K562 (cell line): ENCODE data around the gene HMG20B. TPM values are rescaled to one million over a fixed set of nuclear protein-coding genes. Genes with fewer than 3 reads are reported as not detected.

Experiments
- ATAC-seq: fragments of 200-7000 bp; cut with Tn5 transposase; 3 replicates; pipeline ENCODE4 v1.9.1; 2020; ENCODE audit warnings: moderate library complexity
- BruUV-seq: library from RNA; stranded (reverse); fragments of 400-500 nt; replicated peaks from 2 replicates; lab custom pipeline; 2021; lab: Mats Ljungman, UMichigan
- CTCF ChIA-PET: fragments of 300-600 bp; formaldehyde crosslinking; extraction: SDS; loops from one replicate; lab custom pipeline; 2021; ENCODE audit warnings: low intra/inter-chr PET ratio; lab: Yijun Ruan, JAX
- POLR2A ChIA-PET: fragments of 300-600, 350-650 bp; sonication (Branson Sonifier 250); formaldehyde crosslinking; extraction: SDS; loops from one replicate; lab custom pipeline; 2021; ENCODE audit warnings: antibody characterized with exemption, inconsistent platforms; lab: Yijun Ruan, JAX
- DNase-seq, 4 experiments: peaks; one replicate each; pipeline versions ENCODE4 v3.0.0 to v3.0.0-alpha.2; 2011 to 2018; ENCODE audit warnings: low spot score in 3 of 4, mixed read lengths in 3 of 4; ENCODE audit errors: extremely low read depth in 1 of 4
- FAIRE-seq: peaks from 2 replicates; lab custom pipeline; 2011; peaks lifted over from hg19 to GRCh38; lab: Jason Lieb, UNC
- H2AFZ ChIP-seq: 2 replicates; pipeline ENCODE4 v1.6.0; 2011; ENCODE audit warnings: low read depth, low read length, control low read depth, inconsistent platforms
- H3K27ac ChIP-seq: fragments of 200-600 bp; 3 replicates; pipeline ENCODE4 v1.8.0; 2011; ENCODE audit warnings: low read depth, mild to moderate bottlenecking, control low read depth, inconsistent platforms, low read length, moderate library complexity, mixed read lengths; ENCODE audit errors: extremely low read depth
- H3K27me3 ChIP-seq, 2 experiments: fragments of 300-600 bp in 1 of 2; 2 replicates in 1 of 2; 3 replicates in 1 of 2; pipeline versions ENCODE4 v1.6.0 to v1.8.0; 2011; ENCODE audit warnings: inconsistent platforms in 2 of 2, low read length in 2 of 2, mild to moderate bottlenecking in 1 of 2, mixed read lengths in 1 of 2, moderate library complexity in 1 of 2; ENCODE audit not compliant: control insufficient read depth in 2 of 2, insufficient read depth in 2 of 2
- H3K36me3 ChIP-seq: fragments of 300-600 bp; 3 replicates; pipeline ENCODE4 v1.8.0; 2011; ENCODE audit warnings: mild to moderate bottlenecking, low read length, inconsistent platforms; ENCODE audit not compliant: control insufficient read depth, insufficient read depth
- H3K4me1 ChIP-seq, 2 experiments: fragments of 200-600 bp in 1 of 2; replicated peaks in 1 of 2; 2 replicates in 1 of 2; 3 replicates in 1 of 2; pipeline versions ENCODE4 v1.5.1 to v1.8.0; 2011; ENCODE audit warnings: inconsistent platforms in 2 of 2, low read length in 2 of 2, mild to moderate bottlenecking in 1 of 2, mixed read lengths in 1 of 2, moderate library complexity in 1 of 2; ENCODE audit not compliant: control insufficient read depth in 2 of 2, insufficient read depth in 2 of 2
- H3K4me2 ChIP-seq: 2 replicates; pipeline ENCODE4 v1.6.1; 2011; ENCODE audit warnings: low read length, control low read depth, inconsistent platforms, mixed read lengths; ENCODE audit not compliant: insufficient read depth
- H3K4me3 ChIP-seq: fragments of 200-600 bp; sonication (generic), shearing (Covaris generic); 2 replicates; pipeline ENCODE4 v1.5.1; 2016; ENCODE audit warnings: control low read depth, inconsistent platforms
- H3K79me2 ChIP-seq: fragments of 200-600 bp; 3 replicates; pipeline ENCODE4 v1.8.0; 2011; ENCODE audit warnings: low read length, inconsistent platforms; ENCODE audit not compliant: control insufficient read depth, insufficient read depth
- H3K9ac ChIP-seq, 2 experiments: 2 replicates each; pipeline versions ENCODE4 v1.6.0 to v1.6.1; 2011; ENCODE audit warnings: low read depth in 2 of 2, low read length in 2 of 2, control low read depth in 1 of 2, inconsistent platforms in 1 of 2, mild to moderate bottlenecking in 1 of 2, mixed read lengths in 1 of 2; ENCODE audit not compliant: insufficient read depth in 1 of 2
- H3K9me1 ChIP-seq: one replicate; pipeline ENCODE4 v1.6.0; 2011; ENCODE audit warnings: inconsistent platforms, mild to moderate bottlenecking, low read length, moderate library complexity; ENCODE audit not compliant: control insufficient read depth, insufficient read depth
- H3K9me3 ChIP-seq: replicated peaks from 2 replicates; pipeline ENCODE4 v1.5.1; 2011; ENCODE audit warnings: low read depth, low read length, inconsistent platforms; ENCODE audit not compliant: control insufficient read depth, insufficient read depth
- H4K20me1 ChIP-seq: replicated peaks from 2 replicates; pipeline ENCODE4 v1.6.1; 2011; ENCODE audit warnings: low read length, inconsistent platforms, mixed read lengths; ENCODE audit not compliant: control insufficient read depth, insufficient read depth
- EWSR1 ChIP-seq: fragments of 450-650 bp; IDR thresholded peaks from 2 replicates; pipeline ENCODE4 v1.6.1; 2018; ENCODE audit warnings: borderline replicate concordance, mild to moderate bottlenecking, low read depth, moderate library complexity; ENCODE audit not compliant: partially characterized antibody
- HOMEZ ChIP-seq: fragments of 250-450 bp; sonication (Bioruptor Pico); IDR thresholded peaks from 2 replicates; pipeline ENCODE4 v1.4.0; 2020; ENCODE audit warnings: mild to moderate bottlenecking, moderate library complexity
- NFXL1 ChIP-seq: fragments of 450-650 bp; formaldehyde crosslinking; IDR thresholded peaks from 2 replicates; pipeline ENCODE4 v1.4.0; 2021; ENCODE audit warnings: mild to moderate bottlenecking
- POLR2G ChIP-seq: fragments of 200-400 bp; formaldehyde crosslinking; IDR thresholded peaks from 2 replicates; pipeline ENCODE4 v1.6.1; 2017; ENCODE audit warnings: low read depth, mild to moderate bottlenecking, antibody characterized with exemption, low read length, moderate library complexity
- ZNF318 ChIP-seq, 2 experiments: fragments of 450-650 bp; IDR thresholded peaks; 2 replicates each; pipeline ENCODE4 v1.6.1; 2016; ENCODE audit warnings: mild to moderate bottlenecking in 2 of 2, borderline replicate concordance in 1 of 2, low read depth in 1 of 2, moderate library complexity in 1 of 2
- WGBS: fragments of 100-300 bp; shearing (Covaris generic); methylation state at CpG from one replicate; pipeline ENCODE4 v1.1.6; 2016; ENCODE audit warnings: low coverage, mixed read lengths; ENCODE audit not compliant: insufficient coverage; ENCODE audit errors: missing lambda C conversion rate; 5-methylcytosine and 5-hydroxymethylcytosine counted together
- in situ Hi-C: fragments of 300-500 bp; cut with MboI; formaldehyde crosslinking; loops from 4 replicates; pipeline ENCODE4 v1.15.0; 2018; ENCODE audit warnings: inconsistent platforms, mixed read lengths
- intact Hi-C: fragments of 100-400 bp; cut with micrococcal nuclease; formaldehyde crosslinking; loops from 2 replicates; pipeline ENCODE4 v1.14.2; 2022
- polyA plus RNA-seq, 8 experiments: library from polyadenylated mRNA; depleted of rRNA in 4 of 8; stranded (reverse) in 5 of 8; unstranded in 3 of 8; fragments of >200 nt; fragmentation: Nextera tagmentation in 2 of 8; fragmentation: Illumina TruSeq in 1 of 8; extraction: Ambion mirVana in 2 of 8; extraction: Trizol in 1 of 8; gene quantifications; 2 replicates each; pipeline versions ENCODE4 v1.2.1 to v1.2.3, GENCODE V29; 2011 to 2014; ENCODE audit warnings: inconsistent platforms in 1 of 8, missing spikeins in 1 of 8
- total RNA-seq, 7 experiments: library from RNA; depleted of rRNA in 6 of 7; stranded (reverse); fragments of >200 nt in 6 of 7; fragmentation: Illumina TruSeq in 2 of 7; extraction: Trizol in 2 of 7; gene quantifications; 2 replicates each; pipeline versions ENCODE4 v1.2.1 to v1.2.3, GENCODE V29; 2011 to 2021; ENCODE audit warnings: low replicate concordance in 1 of 7

Gene HMG20B
- total and polyA plus RNA-seq, 9 of the 15 experiments (the other 6 are each of a cell fraction or from before 2014, with no cell fraction given): 0.35 to 172 (median 38.6) TPM

- 94% methylated on average over 10 of the region's 14 CpGs for WGBS
- CTCF ChIA-PET: no interaction called here
- Histone ChIP-seq H4K20me1 (0 out of 2 replicates have a peak, but pooled peaks cover 5% of the 10 kb centered on the region), H3K4me2 (no peak overlapping the region), H3K4me3 (no peak overlapping the region), H3K27ac (no peak overlapping the region), H3K9me1 (no peaks in the 10 kb centered on the region), H3K79me2 (no peaks in the 10 kb centered on the region), H3K27me3 (no peaks in the 10 kb centered on the region), H3K4me1 (peaks cover 7 to 48% of the 10 kb centered on the region in 2 experiments; a peak in 3 of 5 replicates), H2AFZ (no peak overlapping the region), H3K9ac (no peak overlapping the region; a peak in 1 of 4 replicates), H3K36me3 (peaks cover 55% of the 10 kb centered on the region; the same call in 2 of the 3 replicates), H3K9me3 (no peaks in the 10 kb centered on the region)
- FAIRE-seq: no peak
- in situ Hi-C loops (no loop called here), intact Hi-C loops (no loop called here)
- BruUV-seq: no TSS peak
- ATAC-seq: no peak
- POLR2A ChIA-PET: no interaction called here
- no peak for DNase-seq
- TF ChIP-seq ZNF318 (IDR thresholded peaks at IDR 0.05; ENCODE audit: borderline replicate concordance in 1 of 2, low read depth in 1 of 2) (no peak), EWSR1 (no peak), HOMEZ (CRISPR knock-in tag) (no peak), POLR2G (peak; percentile 66), NFXL1 (CRISPR knock-in tag) (no peak)
Measured at GRCh38 chr19:3535563-3535965, 37.2 kb upstream of the HMG20B start.
